Heart right ventricle (tissue), 16 donors: ENCODE data around the gene LRRC73. TPM values are rescaled to one million over a fixed set of nuclear protein-coding genes. Genes with fewer than 3 reads are reported as not detected.
"Not testable (repeated sequence)": the region's sequence is repeated elsewhere in the genome, so short reads cannot be mapped to it uniquely, and the experiment has no call there.

Experiments used
- ATAC-seq, 8 donors: fragments of 200-7000 bp; cut with Tn5 transposase; one replicate each; pipeline ENCODE4 v1.9.1; 2020; ENCODE audit warnings: mild to moderate bottlenecking in 8 of 8, moderate library complexity in 8 of 8, moderate number of reproducible peaks in 1 of 8
- DNase-seq, 2 donors: peaks; one replicate each; pipeline ENCODE4 v3.0.0-alpha.2; 2020
- H3K27ac ChIP-seq, 10 donors: fragments of 200-600 bp; sonication (generic) in 2 of 10; one replicate each; pipeline versions ENCODE4 v1.5.0 to v1.8.0; 2020 to 2022; ENCODE audit warnings: mild to moderate bottlenecking in 3 of 10
- H3K27me3 ChIP-seq, 7 donors: fragments of 200-600 bp; one replicate each; pipeline ENCODE4 v1.8.0; 2021 to 2022; ENCODE audit warnings: mild to moderate bottlenecking in 2 of 7
- H3K36me3 ChIP-seq, 9 donors: fragments of 200-600 bp; sonication (generic) in 1 of 9; one replicate each; pipeline versions ENCODE4 v1.5.0 to v1.8.0; 2020 to 2022; ENCODE audit warnings: mild to moderate bottlenecking in 2 of 9
- H3K4me1 ChIP-seq, 9 donors: fragments of 200-600 bp; sonication (generic) in 1 of 9; one replicate each; pipeline versions ENCODE4 v1.5.0 to v1.8.0; 2020 to 2022; ENCODE audit warnings: mild to moderate bottlenecking in 4 of 9
- H3K4me3 ChIP-seq, 10 donors: fragments of 200-600 bp; sonication (generic) in 2 of 10; one replicate each; pipeline versions ENCODE4 v1.5.0 to v1.8.0; 2020 to 2022; ENCODE audit warnings: mild to moderate bottlenecking in 7 of 10, moderate library complexity in 2 of 10
- H3K9me3 ChIP-seq, 11 donors: fragments of 200-600 bp in 10 of 11; sonication (generic) in 2 of 11; one replicate each; pipeline versions ENCODE4 v1.5.0 to v1.8.0; 2013 to 2022; ENCODE audit warnings: mild to moderate bottlenecking in 2 of 11, control low read depth in 1 of 11, moderate library complexity in 1 of 11
- CTCF ChIP-seq, 9 donors: fragments of 200-600 bp; sonication (generic) in 2 of 9; IDR thresholded peaks; one replicate each; pipeline versions ENCODE4 v1.5.0 to v1.8.0; 2021 to 2022; ENCODE audit warnings: antibody characterized with exemption in 9 of 9, mild to moderate bottlenecking in 5 of 9, moderate library complexity in 1 of 9
- WGBS, 2 donors: extraction: QIAGEN DNeasy Blood & Tissue Kit; methylation state at CpG; one replicate each; pipeline ENCODE4 v1.1.7; 2013; ENCODE audit warnings: inconsistent platforms in 1 of 2; 5-methylcytosine and 5-hydroxymethylcytosine counted together
- intact Hi-C, 10 donors: fragments of 100-400 bp; cut with DNase I; formaldehyde crosslinking; loops; one replicate each; pipeline versions ENCODE4 v1.11.1 to v1.14.2; 2022
- polyA plus RNA-seq, 2 donors: library from polyadenylated mRNA; stranded (reverse); fragments of 200-250 nt; gene quantifications; one replicate each; pipeline ENCODE4 v1.2.3, GENCODE V29; 2013
- total RNA-seq, 10 donors: library from RNA; stranded (reverse); fragmentation: NEBNext Ultra II Directional in 3 of 10; extraction: Animal tissue kit (Norgen Biotek cat#: 25700) in 3 of 10; gene quantifications; one replicate each; pipeline versions ENCODE4 v1.2.1 to v1.2.4, GENCODE V29; 2021 to 2023
- donor health status: Arrhythmogenic right ventricular cardiomyopathy.
- donor health status: ischemic (EF 13 %, LVEDD 7.1; RV severe dilation, severe dysfunction).
- donor health status: healthy with polysubstance abuse.
- donor health status: DM: no; HTN: yes; CAD: no.
- donor health status: DM: no; HTN: no; CAD: no.
- donor health status: ischemic (EF 25% LVEDD 6.9; RV normal size, moderate dysfunction).
- donor health status: ischemic (EF 25% LVEDD 5.7; RV mildly dilated, moderate dysfunction).
- donor health status: healthy.
- donor health status: DM: yes; HTN: yes; CAD: no.
- donor health status: Ischemic cardiomyopathy.
- donor health status: ischemic (EF 35%, LVEDD 5.7; RV mildly dilated, moderate dysfunction).
- donor health status: nonischemic (EF 11% LVEDD 7.7; RV severe dilation, severe dysfunction).
- donor health status: DM: yes; HTN: yes; CAD: no.
- donor health status: PGD.
- donor health status: ischemic (EF 29% LVEDD 5.4; RV normal size, mild dysfunction).
- donor health status: nonischemic (EF 23%, LVEDD 6.1; RV moderate dilation, normal function).

The LRRC73 gene
- total and polyA plus RNA-seq, 12 donors, result 0.44 to 3.8 (median 1.9) TPM

GRCh38 chr6:43461936-43462335, 48.2 kb downstream of the LRRC73 start:
- Histone ChIP-seq H3K9me3 (no peaks in the 10 kb centered on the region), H3K36me3 (no peaks in the 10 kb centered on the region), H3K4me1 (peaks cover 0 to 4% (median 0%) of the 10 kb centered on the region in 9 donors), H3K4me3 (no peak overlapping the region), H3K27me3 (peaks cover 0 to 64% (median 11%) of the 10 kb centered on the region in 7 donors), H3K27ac (no peak overlapping the region)
- intact Hi-C loops, result no loop called here
- TF ChIP-seq CTCF (IDR thresholded peaks at IDR 0.05), result no peak
- WGBS, 2 donors, result 82 to 85% methylated on average over 5 of the region's 5 CpGs
- no peak for ATAC-seq
- no peak for DNase-seq

- Histone ChIP-seq H3K27ac (no peak overlapping the region), H3K4me3 (no peak overlapping the region), H3K36me3 (no peaks in the 10 kb centered on the region), H3K4me1 (peaks cover 0 to 8% (median 6%) of the 10 kb centered on the region in 9 donors), H3K27me3 (peaks cover 0 to 83% (median 19%) of the 10 kb centered on the region in 7 donors), H3K9me3 (no peaks in the 10 kb centered on the region)
- WGBS, 2 donors, result 66 to 80% methylated on average over 4 of the region's 4 CpGs
- DNase-seq, result no peak
- intact Hi-C loops, result no loop called here
- ATAC-seq, result no peak
- TF ChIP-seq CTCF (IDR thresholded peaks at IDR 0.05), result no peak
Observed at GRCh38 chr6:43460032-43460431, 50.1 kb downstream of the LRRC73 start.

GRCh38 chr6:43459535-43459934, 50.6 kb downstream of the LRRC73 start:
- H3K9me3 ChIP-seq, result no peaks in the 10 kb centered on the region
- no peaks in the 10 kb centered on the region for H3K36me3 ChIP-seq
- ATAC-seq, result no peak
- H3K4me1 ChIP-seq, result peaks cover 0 to 13% (median 10%) of the 10 kb centered on the region in 9 donors
- H3K27ac ChIP-seq, result no peak overlapping the region
- no peak overlapping the region for H3K4me3 ChIP-seq
- peaks cover 0 to 85% (median 19%) of the 10 kb centered on the region in 7 donors for H3K27me3 ChIP-seq
- TF ChIP-seq CTCF (IDR thresholded peaks at IDR 0.05), result no peak
- no peak for DNase-seq
- 85 to 89% methylated on average over 1 of the region's 1 CpG for WGBS, 2 donors
- intact Hi-C loops, result loop anchor here in 2 of 10 donors (5.0 kb wide), 1 partner anchor 38 kb away; no protein-coding TSS in a partner anchor

GRCh38 chr6:43458154-43458553, 52.0 kb downstream of the LRRC73 start:
- intact Hi-C loops, result loop anchor here in 2 of 10 donors (5.0 kb wide), 1 partner anchor 39 kb away; no protein-coding TSS in a partner anchor
- not testable (repeated sequence) for H3K36me3 ChIP-seq, H3K27ac ChIP-seq, ATAC-seq, H3K9me3 ChIP-seq, DNase-seq, H3K4me3 ChIP-seq
- peaks cover 0 to 79% (median 15%) of the 10 kb centered on the region in 7 donors for H3K27me3 ChIP-seq
- 96 to 98% methylated on average over 15 of the region's 15 CpGs for WGBS, 2 donors
- peaks cover 0 to 17% (median 12%) of the 10 kb centered on the region in 9 donors for H3K4me1 ChIP-seq

- Histone ChIP-seq H3K36me3 (peaks cover 0 to 9% (median 0%) of the 10 kb centered on the region in 9 donors), H3K9me3 (no peaks in the 10 kb centered on the region), H3K27me3 (peaks cover 0 to 74% (median 14%) of the 10 kb centered on the region in 7 donors), H3K4me3 (no peak overlapping the region), H3K4me1 (peaks cover 0 to 17% (median 12%) of the 10 kb centered on the region in 9 donors), H3K27ac (no peak overlapping the region)
- intact Hi-C loops, result loop anchor here in 2 of 10 donors (5.0 kb wide), 1 partner anchor 40 kb away; no protein-coding TSS in a partner anchor
- DNase-seq, result no peak
- TF ChIP-seq CTCF (IDR thresholded peaks at IDR 0.05), result no peak
- 63 to 75% methylated on average over 9 of the region's 9 CpGs for WGBS, 2 donors
- ATAC-seq, result no peak
Observed at GRCh38 chr6:43457643-43458042, 52.5 kb downstream of the LRRC73 start.
